Suprapubic skin (tissue), 3 donors: ENCODE measurements around the gene IL11RA.

Experiments used
- EP300 ChIP-seq: sonication (generic); formaldehyde crosslinking; IDR thresholded peaks from one replicate; pipeline ENCODE4 v1.6.1; 2017; ENCODE audit warnings: antibody characterized with exemption
- TF ChIP-seq, protein P1 (sequence below), 2 donors: fragments of 200-600 bp in 1 of 2; fragments of 450-650 bp in 1 of 2; sonication (generic) in 1 of 2; IDR thresholded peaks; one replicate each; pipeline ENCODE4 v1.5.1; 2016 to 2019; ENCODE audit warnings: antibody characterized with exemption in 2 of 2, mild to moderate bottlenecking in 1 of 2, moderate library complexity in 1 of 2

DNA sequence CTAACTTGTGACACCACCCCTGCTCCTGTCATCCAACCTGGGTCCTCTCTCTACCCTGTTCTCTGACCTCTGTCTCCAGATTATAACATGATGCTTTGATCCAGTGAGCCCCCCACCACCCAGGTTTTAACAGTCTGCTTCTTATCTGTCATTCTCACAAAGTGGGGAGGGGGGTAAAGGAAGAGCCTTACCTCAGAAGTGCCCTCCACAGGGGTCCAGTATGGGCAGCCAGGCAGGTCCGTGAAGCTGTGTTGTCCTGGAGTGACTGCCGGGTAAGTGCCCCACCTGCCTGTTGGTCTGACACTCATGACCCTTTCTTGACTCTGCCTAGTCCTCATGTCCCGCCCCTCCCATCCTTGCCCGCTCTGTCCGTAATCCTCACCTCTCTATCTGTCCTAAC is 3.4 kb downstream of the IL11RA start:
- TF ChIP-seq, protein P1, sequence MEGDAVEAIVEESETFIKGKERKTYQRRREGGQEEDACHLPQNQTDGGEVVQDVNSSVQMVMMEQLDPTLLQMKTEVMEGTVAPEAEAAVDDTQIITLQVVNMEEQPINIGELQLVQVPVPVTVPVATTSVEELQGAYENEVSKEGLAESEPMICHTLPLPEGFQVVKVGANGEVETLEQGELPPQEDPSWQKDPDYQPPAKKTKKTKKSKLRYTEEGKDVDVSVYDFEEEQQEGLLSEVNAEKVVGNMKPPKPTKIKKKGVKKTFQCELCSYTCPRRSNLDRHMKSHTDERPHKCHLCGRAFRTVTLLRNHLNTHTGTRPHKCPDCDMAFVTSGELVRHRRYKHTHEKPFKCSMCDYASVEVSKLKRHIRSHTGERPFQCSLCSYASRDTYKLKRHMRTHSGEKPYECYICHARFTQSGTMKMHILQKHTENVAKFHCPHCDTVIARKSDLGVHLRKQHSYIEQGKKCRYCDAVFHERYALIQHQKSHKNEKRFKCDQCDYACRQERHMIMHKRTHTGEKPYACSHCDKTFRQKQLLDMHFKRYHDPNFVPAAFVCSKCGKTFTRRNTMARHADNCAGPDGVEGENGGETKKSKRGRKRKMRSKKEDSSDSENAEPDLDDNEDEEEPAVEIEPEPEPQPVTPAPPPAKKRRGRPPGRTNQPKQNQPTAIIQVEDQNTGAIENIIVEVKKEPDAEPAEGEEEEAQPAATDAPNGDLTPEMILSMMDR (IDR thresholded peaks at IDR 0.05) = no peak
- TF ChIP-seq EP300 = no peak
